Natural killer cell (primary cell): ENCODE measurements around the gene SEMA7A. TPM values are rescaled to one million over a fixed set of nuclear protein-coding genes. Genes with fewer than 3 reads are reported as not detected.

ENCODE experiments used
- ATAC-seq, 3 donors: fragments of 150-1000 bp in 2 of 3; fragments of 200-7000 bp in 1 of 3; cut with Tn5 transposase; 1 replicate in 1 of 3; 2 replicates in 2 of 3; pipeline ENCODE4 v1.10.0; 2021; ENCODE audit warnings: mild to moderate bottlenecking in 2 of 3, moderate library complexity in 2 of 3
- DNase-seq, 2 donors: peaks; one replicate each; pipeline versions ENCODE4 v3.0.0 to v3.0.0-alpha.2; 2013 to 2021; ENCODE audit warnings: mixed read lengths in 1 of 2
- H3K27ac ChIP-seq: one replicate; pipeline ENCODE4 v1.5.1; 2013; ENCODE audit warnings: mild to moderate bottlenecking, low read length
- H3K27me3 ChIP-seq: one replicate; pipeline ENCODE4 v1.6.1; 2013; ENCODE audit warnings: low read length; ENCODE audit not compliant: control insufficient read depth, insufficient read depth
- H3K36me3 ChIP-seq: one replicate; pipeline ENCODE4 v1.6.1; 2013; ENCODE audit warnings: low read length; ENCODE audit not compliant: control insufficient read depth, insufficient read depth
- H3K4me1 ChIP-seq: one replicate; pipeline ENCODE4 v1.6.1; 2013; ENCODE audit warnings: low read length; ENCODE audit not compliant: control insufficient read depth, insufficient read depth
- H3K4me3 ChIP-seq: one replicate; pipeline ENCODE4 v1.5.1; 2013; ENCODE audit warnings: low read length
- H3K9me3 ChIP-seq: one replicate; pipeline ENCODE4 v1.6.1; 2013; ENCODE audit warnings: low read length; ENCODE audit not compliant: control insufficient read depth, insufficient read depth
- H3K27ac Mint-ChIP-seq, 2 donors: one replicate each; pipeline ENCODE4 v1.8.0; 2022; ENCODE audit warnings: mild to moderate bottlenecking in 2 of 2, mixed read lengths in 2 of 2, moderate library complexity in 1 of 2
- H3K27me3 Mint-ChIP-seq, 2 donors: one replicate each; pipeline ENCODE4 v1.8.0; 2022; ENCODE audit warnings: low read depth in 2 of 2, mixed read lengths in 2 of 2
- H3K36me3 Mint-ChIP-seq: one replicate; pipeline ENCODE4 v1.8.0; 2022; ENCODE audit warnings: mixed read lengths
- H3K4me1 Mint-ChIP-seq, 2 donors: one replicate each; pipeline ENCODE4 v1.8.0; 2022; ENCODE audit warnings: mixed read lengths in 2 of 2
- H3K4me3 Mint-ChIP-seq: one replicate; pipeline ENCODE4 v1.8.0; 2022; ENCODE audit warnings: mild to moderate bottlenecking, moderate library complexity, mixed read lengths
- H3K9me3 Mint-ChIP-seq, 2 donors: one replicate each; pipeline ENCODE4 v1.8.0; 2022; ENCODE audit warnings: mixed read lengths in 2 of 2
- WGBS: methylation state at CpG from one replicate; pipeline ENCODE4 v1.1.7; 2013; ENCODE audit warnings: missing lambda C conversion rate; ENCODE audit not compliant: insufficient coverage; 5-methylcytosine and 5-hydroxymethylcytosine counted together
- intact Hi-C: fragments of 100-400 bp; cut with micrococcal nuclease; formaldehyde crosslinking; loops from one replicate; pipeline ENCODE4 v1.14.2; 2022
- total RNA-seq, 4 donors: library from RNA; stranded (reverse); fragments of 120-200 nt in 1 of 4; gene quantifications; one replicate each; pipeline versions ENCODE4 v1.2.3 to v1.2.4, GENCODE V29; 2013 to 2022
- TF ChIP-seq, protein P1 (sequence below): fragments of 200-600 bp; IDR thresholded peaks from one replicate; pipeline ENCODE4 v1.8.0; 2022; ENCODE audit warnings: antibody characterized with exemption

SEMA7A gene
- total RNA-seq, 3 donors from 2014 or later (not counting 1 experiment from before 2014, with no cell fraction given): 4.7 to 46.2 (median 9.0) TPM

DNA sequence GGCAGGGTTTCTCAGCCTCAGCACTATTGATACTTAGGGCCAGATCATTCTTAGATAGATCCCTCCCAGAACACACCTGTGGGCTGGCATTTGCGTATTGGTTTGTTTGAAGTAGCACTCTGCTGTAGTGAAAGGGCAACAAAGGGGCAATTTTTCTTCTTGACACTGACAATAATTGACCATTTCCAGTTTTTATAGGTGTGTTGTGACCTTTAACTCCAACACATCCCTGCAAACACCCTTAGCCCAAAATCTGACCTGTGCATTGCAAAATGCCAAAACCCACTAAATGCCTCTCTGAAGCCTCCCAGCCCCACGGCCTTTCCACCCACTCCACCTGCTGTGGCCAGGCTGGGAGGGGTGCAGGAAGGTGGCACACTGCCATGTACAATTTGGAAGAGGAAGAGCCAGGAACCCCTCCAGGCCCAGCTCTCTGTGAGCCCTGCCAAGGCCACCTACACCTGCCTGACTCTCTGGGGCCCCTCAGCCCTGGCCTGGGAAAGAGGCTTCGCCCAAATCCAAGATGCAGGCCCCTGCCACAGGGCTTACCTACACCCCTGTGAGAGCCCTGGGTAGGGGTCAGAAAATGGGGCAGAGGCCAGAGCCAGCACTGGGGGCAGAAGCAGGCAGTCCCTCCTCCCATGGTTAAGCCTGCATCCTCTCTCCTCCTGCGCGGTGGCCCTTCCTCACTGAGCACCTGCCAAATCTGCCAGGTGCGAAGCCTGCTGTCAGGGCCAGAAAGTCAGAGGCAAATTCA lies 56.8 kb downstream of the SEMA7A start:
- Mint-ChIP-seq H3K4me1 (peaks cover 12 to 22% of the 10 kb centered on the region in 2 donors), H3K4me3 (no peak overlapping the region), H3K9me3 (no peaks in the 10 kb centered on the region), H3K36me3 (no peaks in the 10 kb centered on the region), H3K27ac (no peak overlapping the region), H3K27me3 (peaks cover 0 to 1% of the 10 kb centered on the region in 2 donors)
- Histone ChIP-seq H3K27ac (no peak overlapping the region), H3K36me3 (no peaks in the 10 kb centered on the region), H3K9me3 (no peaks in the 10 kb centered on the region), H3K27me3 (no peaks in the 10 kb centered on the region), H3K4me3 (no peak overlapping the region), H3K4me1 (peaks cover 20% of the 10 kb centered on the region)
- TF ChIP-seq, protein P1, sequence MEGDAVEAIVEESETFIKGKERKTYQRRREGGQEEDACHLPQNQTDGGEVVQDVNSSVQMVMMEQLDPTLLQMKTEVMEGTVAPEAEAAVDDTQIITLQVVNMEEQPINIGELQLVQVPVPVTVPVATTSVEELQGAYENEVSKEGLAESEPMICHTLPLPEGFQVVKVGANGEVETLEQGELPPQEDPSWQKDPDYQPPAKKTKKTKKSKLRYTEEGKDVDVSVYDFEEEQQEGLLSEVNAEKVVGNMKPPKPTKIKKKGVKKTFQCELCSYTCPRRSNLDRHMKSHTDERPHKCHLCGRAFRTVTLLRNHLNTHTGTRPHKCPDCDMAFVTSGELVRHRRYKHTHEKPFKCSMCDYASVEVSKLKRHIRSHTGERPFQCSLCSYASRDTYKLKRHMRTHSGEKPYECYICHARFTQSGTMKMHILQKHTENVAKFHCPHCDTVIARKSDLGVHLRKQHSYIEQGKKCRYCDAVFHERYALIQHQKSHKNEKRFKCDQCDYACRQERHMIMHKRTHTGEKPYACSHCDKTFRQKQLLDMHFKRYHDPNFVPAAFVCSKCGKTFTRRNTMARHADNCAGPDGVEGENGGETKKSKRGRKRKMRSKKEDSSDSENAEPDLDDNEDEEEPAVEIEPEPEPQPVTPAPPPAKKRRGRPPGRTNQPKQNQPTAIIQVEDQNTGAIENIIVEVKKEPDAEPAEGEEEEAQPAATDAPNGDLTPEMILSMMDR: no peak
- intact Hi-C loops: no loop called here
- DNase-seq (no peak), ATAC-seq (no peak)
- WGBS: 87% methylated on average over 5 of the region's 6 CpGs

DNA sequence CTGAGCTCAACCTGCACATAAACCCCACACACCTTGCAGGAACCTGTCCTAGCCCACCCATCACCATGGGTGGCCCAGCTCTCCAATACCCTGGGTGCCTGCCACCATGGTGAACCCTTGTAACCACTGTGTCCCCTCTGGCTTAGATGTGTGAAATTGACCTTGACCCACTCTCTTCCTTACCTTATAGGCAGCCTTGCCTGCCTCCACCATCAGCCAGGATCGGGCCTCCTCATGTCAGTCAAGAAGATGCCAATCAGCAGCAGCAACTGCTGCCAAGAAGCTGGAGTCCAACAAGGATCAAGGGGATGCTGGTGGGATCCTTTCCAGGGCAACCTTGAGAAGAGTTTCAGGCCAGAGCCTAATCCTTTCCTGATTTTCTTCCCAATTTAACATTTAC lies 57.5 kb downstream of the SEMA7A start:
- WGBS: 94% methylated on average over 1 of the region's 1 CpG
- H3K36me3 ChIP-seq: no peaks in the 10 kb centered on the region
- H3K36me3 Mint-ChIP-seq: no peaks in the 10 kb centered on the region
- H3K27ac Mint-ChIP-seq: no peak overlapping the region
- ATAC-seq (no peak), DNase-seq (no peak)
- peaks cover 0 to 4% of the 10 kb centered on the region in 2 donors for H3K27me3 Mint-ChIP-seq
- H3K9me3 Mint-ChIP-seq: no peaks in the 10 kb centered on the region
- H3K4me3 ChIP-seq: no peak overlapping the region
- TF ChIP-seq, protein P1: no peak
- H3K27ac ChIP-seq: no peak overlapping the region
- no peaks in the 10 kb centered on the region for H3K9me3 ChIP-seq
- H3K27me3 ChIP-seq: no peaks in the 10 kb centered on the region
- intact Hi-C loops: no loop called here
- peaks cover 20% of the 10 kb centered on the region for H3K4me1 ChIP-seq
- peaks cover 12 to 22% of the 10 kb centered on the region in 2 donors for H3K4me1 Mint-ChIP-seq
- H3K4me3 Mint-ChIP-seq: no peak overlapping the region

DNA sequence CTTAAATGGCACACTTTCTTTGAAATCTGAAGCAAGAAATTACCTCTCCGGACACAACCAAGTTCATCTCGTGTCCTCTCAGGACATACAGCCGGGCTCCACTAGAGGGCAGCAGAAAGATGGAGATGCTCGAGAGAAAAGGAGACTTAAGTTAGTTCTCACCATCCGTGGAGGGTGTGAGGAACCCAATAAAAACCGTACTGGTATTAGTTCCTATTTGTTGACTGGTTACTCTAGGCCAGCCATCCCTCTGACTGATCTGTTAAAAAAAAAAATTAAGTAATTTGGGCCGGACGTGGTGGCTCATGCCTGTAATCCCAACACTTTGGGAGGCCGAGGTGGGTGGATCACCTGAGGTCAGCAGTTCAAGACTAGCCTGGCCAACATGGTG lies 58.5 kb downstream of the SEMA7A start:
- no peak overlapping the region for H3K4me3 ChIP-seq
- H3K9me3 Mint-ChIP-seq: no peaks in the 10 kb centered on the region
- no peak overlapping the region for H3K27ac ChIP-seq

More for the DNA sequence above, 58.5 kb downstream of the SEMA7A start:
- H3K27me3 ChIP-seq: no peaks in the 10 kb centered on the region
- peak; percentile 71 to 89 for DNase-seq
- no peaks in the 10 kb centered on the region for H3K9me3 ChIP-seq
- H3K36me3 ChIP-seq: no peaks in the 10 kb centered on the region
- TF ChIP-seq, protein P1: peak; percentile 77
- H3K36me3 Mint-ChIP-seq: no peaks in the 10 kb centered on the region
- H3K27me3 Mint-ChIP-seq: peaks cover 4 to 7% of the 10 kb centered on the region in 2 donors
- WGBS: 18% methylated on average over 9 of the region's 9 CpGs
- intact Hi-C loops: loop anchor here (2.0 kb wide), 1 partner anchor 394 kb away; no protein-coding TSS in a partner anchor
- H3K27ac Mint-ChIP-seq: peak overlapping the region in 1 of 2 donors; percentile 68
- ATAC-seq: peak; percentile 32 to 45 (median 37)
- peak overlapping the region; percentile 78 for H3K4me3 Mint-ChIP-seq
- peaks cover 12 to 22% of the 10 kb centered on the region in 2 donors for H3K4me1 Mint-ChIP-seq
- peaks cover 20% of the 10 kb centered on the region for H3K4me1 ChIP-seq
